Skeletal muscle tissue (tissue), 4 donors: ENCODE results near the gene ZFAND3. TPM values are rescaled to one million over a fixed set of nuclear protein-coding genes. Genes with fewer than 3 reads are reported as not detected.

ENCODE experiments used
- H3K27ac ChIP-seq: one replicate; pipeline ENCODE4 v1.7.0; 2013; ENCODE audit warnings: mild to moderate bottlenecking, low read depth, low read length, inconsistent platforms
- H3K27me3 ChIP-seq, 3 donors: one replicate each; pipeline ENCODE4 v1.7.0; 2013; ENCODE audit warnings: low read length in 3 of 3; ENCODE audit not compliant: control insufficient read depth in 3 of 3, insufficient read depth in 3 of 3
- H3K36me3 ChIP-seq, 3 donors: one replicate each; pipeline ENCODE4 v1.7.0; 2013; ENCODE audit warnings: low read length in 3 of 3; ENCODE audit not compliant: control insufficient read depth in 3 of 3, insufficient read depth in 3 of 3
- H3K4me1 ChIP-seq, 3 donors: one replicate each; pipeline ENCODE4 v1.7.0; 2013; ENCODE audit warnings: low read length in 3 of 3, mild to moderate bottlenecking in 3 of 3; ENCODE audit not compliant: control insufficient read depth in 3 of 3, insufficient read depth in 3 of 3
- H3K4me3 ChIP-seq, 3 donors: one replicate each; pipeline ENCODE4 v1.7.0; 2013; ENCODE audit warnings: low read length in 3 of 3
- H3K9ac ChIP-seq, 3 donors: one replicate each; pipeline ENCODE4 v1.7.0; 2013; ENCODE audit warnings: low read length in 3 of 3, mild to moderate bottlenecking in 3 of 3, moderate library complexity in 2 of 3, low read depth in 1 of 3
- H3K9me3 ChIP-seq, 3 donors: one replicate each; pipeline ENCODE4 v1.7.0; 2013; ENCODE audit warnings: low read length in 3 of 3; ENCODE audit not compliant: control insufficient read depth in 3 of 3
- total RNA-seq: library from RNA; depleted of rRNA; stranded (reverse); fragments of >200 nt; gene quantifications from one replicate; pipeline ENCODE4 v1.2.3, GENCODE V29; 2014
- donor health status: Osteomylitis.

The ZFAND3 gene
- total RNA-seq, 1 donor from 2014 or later: 23.0 TPM

DNA sequence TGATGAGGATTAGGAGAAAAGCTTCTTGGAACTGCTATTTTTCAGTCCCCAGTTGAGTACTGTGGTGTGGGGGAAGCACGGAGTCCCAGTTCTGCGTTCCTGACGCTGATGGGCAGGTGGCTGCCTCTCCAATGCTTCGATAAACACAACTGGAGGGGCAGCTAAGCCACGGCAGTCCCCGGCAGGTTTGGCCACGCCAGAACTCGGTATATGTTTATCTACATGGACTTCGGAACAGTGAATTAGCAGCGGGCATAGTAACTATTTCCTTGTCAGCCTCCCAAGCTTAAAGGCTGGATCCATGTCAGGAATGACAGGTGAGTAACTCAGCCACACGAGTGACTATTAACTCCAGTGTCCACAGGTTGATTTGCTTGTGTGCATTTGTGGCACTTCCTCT, 354.4 kb downstream of the ZFAND3 start:
- Histone ChIP-seq H3K36me3 (peaks cover 0 to 3% (median 0%) of the 10 kb centered on the region in 3 donors), H3K9me3 (no peaks in the 10 kb centered on the region), H3K9ac (no peak overlapping the region), H3K4me1 (peaks cover 0 to 10% (median 8%) of the 10 kb centered on the region in 3 donors), H3K27me3 (no peaks in the 10 kb centered on the region), H3K4me3 (no peak overlapping the region), H3K27ac (no peak overlapping the region)

DNA sequence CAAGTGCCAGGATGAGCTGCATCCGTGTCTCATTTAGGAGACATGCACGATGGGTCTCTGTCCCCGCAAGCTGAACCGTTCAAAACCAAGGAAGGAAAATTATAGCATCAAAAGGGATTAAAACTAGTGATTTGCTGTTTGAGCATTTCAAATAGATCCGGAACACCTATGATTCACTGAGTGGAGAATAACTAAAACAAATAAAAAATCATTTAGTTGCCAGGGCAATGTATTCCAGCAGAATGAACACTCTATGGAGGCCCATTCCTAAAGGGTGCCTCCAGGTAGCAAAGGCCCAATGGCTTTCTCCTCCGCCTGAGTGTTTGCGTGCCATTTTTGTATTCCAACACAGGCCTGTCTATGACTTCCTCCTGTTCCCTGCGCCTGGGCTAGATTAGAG, 354.8 kb downstream of the ZFAND3 start:
- no peak overlapping the region for H3K4me3 ChIP-seq
- peaks cover 0 to 9% (median 9%) of the 10 kb centered on the region in 3 donors for H3K4me1 ChIP-seq
- no peaks in the 10 kb centered on the region for H3K27me3 ChIP-seq
- H3K36me3 ChIP-seq: peaks cover 0 to 3% (median 0%) of the 10 kb centered on the region in 3 donors
- no peak overlapping the region for H3K27ac ChIP-seq
- no peaks in the 10 kb centered on the region for H3K9me3 ChIP-seq
- H3K9ac ChIP-seq: no peak overlapping the region

DNA sequence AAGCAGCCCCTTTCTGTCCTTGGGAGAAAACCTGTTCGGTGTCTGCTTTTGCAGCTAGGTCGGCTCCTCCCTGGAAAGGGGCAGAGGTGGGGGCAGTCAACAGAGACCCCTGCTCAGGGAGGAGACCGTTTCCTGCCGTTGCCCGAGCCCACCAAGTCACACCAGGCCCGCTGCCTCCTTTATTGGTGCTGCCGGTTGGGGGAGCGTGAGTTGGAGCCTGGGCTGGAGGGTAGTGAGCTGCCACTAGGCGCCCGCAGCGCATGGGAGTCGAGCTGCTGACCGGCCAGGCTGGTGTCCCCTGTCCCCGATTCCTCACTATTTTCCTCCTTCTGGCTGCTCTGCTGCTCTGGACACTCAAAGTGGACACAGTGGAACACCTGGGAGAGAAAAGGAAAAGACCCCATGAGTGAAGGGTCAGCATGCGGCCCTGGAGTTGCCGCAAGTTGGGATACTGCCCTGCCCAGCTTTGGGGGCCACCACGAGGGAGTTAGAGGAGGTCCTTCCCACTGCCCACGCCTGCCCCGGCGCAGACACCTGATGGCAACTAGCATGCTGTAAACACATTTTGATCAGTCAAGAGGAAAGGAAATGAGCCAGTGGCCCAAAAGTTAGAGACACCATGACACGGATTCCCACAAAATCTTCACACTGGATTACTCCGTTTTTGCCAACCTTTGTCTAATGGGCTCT, 355.4 kb downstream of the ZFAND3 start:
- Histone ChIP-seq H3K27me3 (no peaks in the 10 kb centered on the region), H3K27ac (no peak overlapping the region), H3K9me3 (no peaks in the 10 kb centered on the region), H3K9ac (no peak overlapping the region), H3K4me3 (no peak overlapping the region), H3K36me3 (peaks cover 0 to 3% (median 0%) of the 10 kb centered on the region in 3 donors), H3K4me1 (peaks cover 4 to 12% (median 10%) of the 10 kb centered on the region in 3 donors)

DNA sequence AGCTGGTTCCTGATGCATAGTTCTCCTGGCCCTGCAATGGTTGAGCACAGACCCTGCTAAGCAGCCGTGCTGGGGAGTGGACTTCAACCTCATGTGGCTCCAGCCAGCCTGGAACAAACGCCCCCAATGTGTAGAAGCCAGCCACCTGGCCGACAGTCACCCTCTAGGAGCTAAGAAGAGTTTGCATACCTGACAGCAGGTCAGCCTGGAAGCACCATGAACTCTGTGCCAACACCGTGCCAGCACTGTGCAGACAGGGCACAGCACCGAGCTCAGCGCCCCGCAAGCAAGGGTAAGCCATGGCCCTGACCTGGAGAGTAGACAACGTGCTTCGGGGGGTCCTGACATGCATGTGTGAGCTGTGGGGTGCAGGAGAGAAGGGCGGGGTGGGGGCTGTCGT, 356.3 kb downstream of the ZFAND3 start:
- H3K27ac ChIP-seq: no peak overlapping the region
- H3K9ac ChIP-seq: no peak overlapping the region
- no peak overlapping the region for H3K4me3 ChIP-seq
- H3K4me1 ChIP-seq: peaks cover 4 to 8% (median 7%) of the 10 kb centered on the region in 3 donors
- H3K36me3 ChIP-seq: peaks cover 0 to 3% (median 0%) of the 10 kb centered on the region in 3 donors
- H3K9me3 ChIP-seq: no peaks in the 10 kb centered on the region
- no peaks in the 10 kb centered on the region for H3K27me3 ChIP-seq

DNA sequence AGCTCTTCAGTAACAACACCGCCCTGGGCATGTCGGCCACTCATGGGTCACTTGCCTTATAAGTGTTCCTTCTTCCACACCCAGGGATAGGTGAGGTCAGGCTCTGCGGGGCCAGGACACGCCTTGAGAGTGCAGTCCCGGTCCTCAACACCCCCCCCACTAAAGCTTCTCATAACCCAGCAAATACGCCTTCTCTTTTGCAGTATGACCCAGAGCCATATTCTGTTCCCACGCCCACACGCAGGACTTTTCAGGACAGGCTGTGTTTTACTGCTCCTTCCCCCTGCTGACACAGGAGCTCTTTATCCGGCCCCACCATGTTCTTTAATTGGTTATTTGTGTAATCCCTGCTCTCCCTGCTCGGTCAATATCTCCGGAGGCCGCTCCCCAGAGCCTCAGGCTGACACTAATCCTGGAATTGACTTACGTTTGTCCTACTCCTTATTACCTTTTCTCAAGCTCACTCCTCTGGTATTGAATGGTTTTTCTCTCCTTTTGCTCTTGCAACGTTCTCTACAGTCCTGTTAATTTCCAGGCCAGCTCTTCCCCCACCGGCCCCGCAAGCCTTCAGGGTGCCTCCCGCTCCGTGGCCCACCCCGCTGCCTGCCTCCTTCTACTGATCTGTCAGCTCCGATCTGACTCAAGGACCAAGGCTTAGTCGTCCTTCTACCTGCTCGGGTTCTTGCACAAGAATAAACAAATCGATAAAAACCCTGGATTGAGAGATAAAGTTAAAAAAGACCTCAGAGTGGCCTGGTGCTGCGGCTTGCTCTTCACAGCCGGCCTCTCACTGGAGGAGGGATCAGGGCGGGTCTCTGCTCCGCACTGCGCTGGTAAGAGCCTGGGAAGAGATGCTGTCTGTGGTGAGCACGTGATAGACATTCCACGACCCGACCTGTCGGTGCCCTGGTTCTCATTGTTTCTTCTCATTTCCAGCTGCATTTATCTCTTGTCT, 357.5 kb downstream of the ZFAND3 start:
- Histone ChIP-seq H3K27me3 (no peaks in the 10 kb centered on the region), H3K36me3 (peaks cover 0 to 3% (median 0%) of the 10 kb centered on the region in 3 donors), H3K4me1 (peaks cover 4 to 8% (median 7%) of the 10 kb centered on the region in 3 donors), H3K9ac (no peak overlapping the region), H3K27ac (no peak overlapping the region), H3K9me3 (no peaks in the 10 kb centered on the region), H3K4me3 (no peak overlapping the region)

DNA sequence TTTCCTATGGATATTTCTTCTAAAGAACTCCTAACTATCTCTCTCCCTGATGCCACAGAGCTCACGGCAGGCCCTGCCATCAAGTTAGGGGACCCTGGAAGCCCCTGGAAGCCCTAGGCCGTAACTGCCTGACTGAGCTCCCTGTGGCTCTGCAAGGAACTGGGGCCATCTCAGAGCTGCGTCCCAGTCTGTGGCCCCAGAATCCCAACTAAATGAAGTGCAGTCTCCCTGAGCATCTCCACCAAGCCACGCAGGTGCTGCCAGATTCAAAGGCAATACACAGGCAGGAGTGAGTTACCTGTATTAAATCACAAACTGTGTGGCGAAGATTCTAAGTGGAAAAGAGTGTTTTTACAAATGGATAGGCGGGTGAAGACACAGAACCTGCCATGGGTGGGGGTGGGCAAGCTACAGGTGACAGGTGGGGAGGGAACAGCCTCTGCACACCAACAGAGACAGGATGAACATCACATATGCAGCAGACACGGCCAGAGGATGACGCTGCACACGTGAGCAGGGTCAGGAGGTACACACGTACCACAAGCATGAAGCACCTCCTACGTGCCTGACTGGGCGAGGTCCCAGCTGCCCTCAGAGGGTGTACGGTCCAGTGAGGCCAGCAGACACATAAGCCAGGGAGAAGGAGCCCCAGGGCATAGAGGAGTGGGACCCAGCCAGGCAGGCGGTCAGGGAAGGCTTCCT, 358.5 kb downstream of the ZFAND3 start:
- H3K27ac ChIP-seq: no peak overlapping the region
- H3K9ac ChIP-seq: no peak overlapping the region
- H3K36me3 ChIP-seq: peaks cover 0 to 3% (median 0%) of the 10 kb centered on the region in 3 donors
- no peaks in the 10 kb centered on the region for H3K27me3 ChIP-seq
- H3K4me3 ChIP-seq: no peak overlapping the region
- no peaks in the 10 kb centered on the region for H3K9me3 ChIP-seq
- H3K4me1 ChIP-seq: peaks cover 4 to 8% (median 7%) of the 10 kb centered on the region in 3 donors

DNA sequence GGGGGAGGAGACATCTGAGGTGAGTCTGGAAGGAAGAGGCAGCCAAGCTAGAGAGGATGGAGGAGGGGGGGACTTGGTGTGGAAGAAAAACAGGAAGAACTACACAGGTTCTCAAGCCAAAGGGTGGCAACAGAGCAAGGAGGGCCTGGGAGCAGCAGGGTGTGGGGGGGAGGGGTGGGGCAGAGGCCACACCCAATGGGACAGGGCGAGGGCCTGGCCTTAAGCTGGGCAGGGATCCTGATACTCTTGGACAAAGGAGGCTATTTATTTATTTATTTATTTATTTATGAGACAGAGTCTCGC, 359.0 kb downstream of the ZFAND3 start:
- Histone ChIP-seq H3K27ac (no peak overlapping the region), H3K9me3 (no peaks in the 10 kb centered on the region), H3K4me1 (peaks cover 4 to 8% (median 7%) of the 10 kb centered on the region in 3 donors), H3K9ac (no peak overlapping the region), H3K27me3 (no peaks in the 10 kb centered on the region), H3K36me3 (peaks cover 0 to 3% (median 0%) of the 10 kb centered on the region in 3 donors), H3K4me3 (no peak overlapping the region)

DNA sequence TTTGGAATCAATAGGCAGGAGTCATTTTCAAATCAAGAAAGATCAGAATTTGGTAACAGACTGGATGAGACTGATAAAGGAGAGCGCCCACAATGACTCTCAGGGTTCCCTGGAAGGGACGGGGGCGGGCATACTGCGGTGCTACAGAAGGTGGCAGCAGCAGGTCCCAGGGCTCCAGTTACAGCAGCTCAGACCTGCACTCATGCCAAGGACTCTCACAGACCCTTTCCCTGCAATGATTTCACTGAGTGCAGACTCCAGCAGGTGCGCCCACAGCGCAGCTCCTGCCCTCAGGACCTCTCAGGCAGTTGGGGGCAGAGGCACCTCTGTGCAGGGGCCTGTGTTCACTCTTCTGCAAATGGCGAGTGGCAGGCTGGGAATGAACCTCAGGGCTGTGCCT, 359.8 kb downstream of the ZFAND3 start:
- no peak overlapping the region for H3K27ac ChIP-seq

DNA sequence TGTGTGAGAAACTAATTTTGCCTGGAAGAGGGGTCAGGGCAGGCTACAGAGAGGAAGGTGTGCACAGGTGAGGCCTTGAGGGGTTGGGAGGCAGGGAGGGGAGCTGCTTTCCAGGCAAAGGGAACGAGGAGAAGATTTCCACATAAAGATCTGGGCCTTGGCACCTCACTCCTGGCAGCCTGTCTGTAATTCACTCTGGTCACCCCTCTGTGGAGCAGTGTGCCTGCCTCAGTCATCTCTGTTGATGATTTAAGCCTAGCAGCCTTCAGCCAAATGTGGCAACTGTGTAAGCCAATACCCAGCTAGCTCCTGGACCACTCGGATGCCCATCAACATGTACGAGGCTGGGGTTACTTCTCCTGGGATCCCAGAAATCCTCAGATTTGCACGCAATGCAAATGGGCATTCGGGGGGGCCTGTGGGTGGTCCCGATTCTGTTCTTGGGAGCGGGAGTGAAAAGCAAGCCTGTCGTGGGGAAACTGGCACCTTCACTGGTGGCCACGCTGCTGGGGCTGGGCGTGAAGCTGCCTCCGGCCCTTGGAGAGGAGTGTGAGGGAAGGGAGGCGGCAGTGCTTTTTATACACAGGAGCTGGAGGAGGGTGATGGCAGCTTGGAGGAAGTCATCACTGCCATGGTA, 360.4 kb downstream of the ZFAND3 start:
- H3K9me3 ChIP-seq: no peaks in the 10 kb centered on the region
- no peak overlapping the region for H3K27ac ChIP-seq
- no peak overlapping the region for H3K9ac ChIP-seq
- peaks cover 4 to 8% (median 7%) of the 10 kb centered on the region in 3 donors for H3K4me1 ChIP-seq
- H3K27me3 ChIP-seq: no peaks in the 10 kb centered on the region
- H3K4me3 ChIP-seq: no peak overlapping the region
- H3K36me3 ChIP-seq: no peaks in the 10 kb centered on the region

More for the DNA sequence above, 359.8 kb downstream of the ZFAND3 start:
- Histone ChIP-seq H3K9ac (no peak overlapping the region), H3K4me3 (no peak overlapping the region), H3K4me1 (peaks cover 4 to 8% (median 7%) of the 10 kb centered on the region in 3 donors), H3K27me3 (no peaks in the 10 kb centered on the region), H3K36me3 (no peaks in the 10 kb centered on the region), H3K9me3 (no peaks in the 10 kb centered on the region)
